ENCODE measurements around the gene NTF3. TPM values are rescaled to one million over a fixed set of nuclear protein-coding genes. Genes with fewer than 3 reads are reported as not detected.

The NTF3 gene
- total RNA-seq, 2 donors from 2014 or later: 0.63 to 0.67 TPM

GRCh38 chr12:5487076-5487475 is 55.2 kb downstream of the NTF3 start:
- no peak for TF ChIP-seq CTCF (IDR thresholded peaks at IDR 0.05)
- no peaks in the 10 kb centered on the region for H3K27me3 ChIP-seq
- H3K9me3 ChIP-seq: no peaks in the 10 kb centered on the region
- H3K36me3 ChIP-seq: no peaks in the 10 kb centered on the region
- H3K27ac ChIP-seq: no peak overlapping the region
- DNase-seq (ENCODE audit: low spot score): no peak
- H3K4me3 ChIP-seq: no peak overlapping the region
- peaks cover 0 to 14% of the 10 kb centered on the region in 2 donors for H3K4me1 ChIP-seq

- TF ChIP-seq CTCF (IDR thresholded peaks at IDR 0.05): no peak
- no peaks in the 10 kb centered on the region for H3K9me3 ChIP-seq
- H3K27me3 ChIP-seq: no peaks in the 10 kb centered on the region
- peaks cover 0 to 14% of the 10 kb centered on the region in 2 donors for H3K4me1 ChIP-seq
- no peak overlapping the region for H3K27ac ChIP-seq
- no peaks in the 10 kb centered on the region for H3K36me3 ChIP-seq
- no peak for DNase-seq (ENCODE audit: low spot score)
- no peak overlapping the region for H3K4me3 ChIP-seq
These were observed 56.2 kb downstream of the NTF3 start for GRCh38 chr12:5487948-5488625.

GRCh38 chr12:5488626-5488955 is 56.7 kb downstream of the NTF3 start:
- Histone ChIP-seq H3K36me3 (no peaks in the 10 kb centered on the region), H3K27me3 (no peaks in the 10 kb centered on the region), H3K4me3 (no peak overlapping the region), H3K27ac (no peak overlapping the region), H3K9me3 (no peaks in the 10 kb centered on the region), H3K4me1 (peaks cover 0 to 14% of the 10 kb centered on the region in 2 donors)
- DNase-seq (ENCODE audit: low spot score): no peak
- no peak for TF ChIP-seq CTCF (IDR thresholded peaks at IDR 0.05)

GRCh38 chr12:5489017-5489416 is 57.1 kb downstream of the NTF3 start:
- H3K27ac ChIP-seq: no peak overlapping the region
- H3K27me3 ChIP-seq: no peaks in the 10 kb centered on the region
- no peaks in the 10 kb centered on the region for H3K36me3 ChIP-seq
- DNase-seq (ENCODE audit: low spot score): no peak
- H3K4me3 ChIP-seq: no peak overlapping the region
- TF ChIP-seq CTCF (IDR thresholded peaks at IDR 0.05): no peak
- no peaks in the 10 kb centered on the region for H3K9me3 ChIP-seq
- H3K4me1 ChIP-seq: peaks cover 0 to 14% of the 10 kb centered on the region in 2 donors

GRCh38 chr12:5489760-5490406 is 58.0 kb downstream of the NTF3 start:
- H3K4me3 ChIP-seq: no peak overlapping the region
- TF ChIP-seq CTCF (IDR thresholded peaks at IDR 0.05): no peak
- no peak overlapping the region for H3K27ac ChIP-seq
- H3K4me1 ChIP-seq: peaks cover 0 to 14% of the 10 kb centered on the region in 2 donors
- H3K9me3 ChIP-seq: no peaks in the 10 kb centered on the region
- H3K36me3 ChIP-seq: no peaks in the 10 kb centered on the region
- no peaks in the 10 kb centered on the region for H3K27me3 ChIP-seq
- no peak for DNase-seq (ENCODE audit: low spot score)
